Hematopoietic multipotent progenitor cell treated with erythropoietin and hydrocortisone succinate and interleukin-3 and kit ligand, for 4 days (in vitro differentiated cells): ENCODE measurements around the gene FAT2.
"Not testable (repeated sequence)": the region's sequence is repeated elsewhere in the genome, so short reads cannot be mapped to it uniquely, and the experiment has no call there.

ENCODE experiments used
- DNase-seq: peaks from one replicate; pipeline ENCODE4 v3.0.0-alpha.2; 2015

FAT2 gene

DNA sequence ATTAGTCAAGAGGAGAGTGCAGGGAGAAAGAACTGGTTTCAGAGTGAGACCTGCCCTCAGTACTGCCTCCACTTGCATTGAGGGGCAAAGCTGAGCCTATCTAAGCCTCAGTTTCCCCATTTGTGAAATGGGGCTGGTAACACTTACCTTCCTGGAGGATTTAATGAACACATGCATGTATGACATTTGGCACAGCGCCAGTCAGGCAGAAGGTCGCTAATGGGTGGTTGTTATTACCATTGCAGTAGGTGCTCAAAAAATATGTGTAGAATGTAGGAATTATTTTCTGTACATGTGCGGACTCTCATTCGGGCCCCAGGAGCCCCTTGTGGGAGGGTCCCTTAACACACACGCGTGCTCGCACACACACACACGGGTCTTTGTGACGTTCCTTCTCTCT is 10.9 kb downstream of the FAT2 start:
- no peak for DNase-seq

- not testable (repeated sequence) for DNase-seq
Observed at GRCh38 chr5:151579146-151579545, 12.0 kb downstream of the FAT2 start.

DNA sequence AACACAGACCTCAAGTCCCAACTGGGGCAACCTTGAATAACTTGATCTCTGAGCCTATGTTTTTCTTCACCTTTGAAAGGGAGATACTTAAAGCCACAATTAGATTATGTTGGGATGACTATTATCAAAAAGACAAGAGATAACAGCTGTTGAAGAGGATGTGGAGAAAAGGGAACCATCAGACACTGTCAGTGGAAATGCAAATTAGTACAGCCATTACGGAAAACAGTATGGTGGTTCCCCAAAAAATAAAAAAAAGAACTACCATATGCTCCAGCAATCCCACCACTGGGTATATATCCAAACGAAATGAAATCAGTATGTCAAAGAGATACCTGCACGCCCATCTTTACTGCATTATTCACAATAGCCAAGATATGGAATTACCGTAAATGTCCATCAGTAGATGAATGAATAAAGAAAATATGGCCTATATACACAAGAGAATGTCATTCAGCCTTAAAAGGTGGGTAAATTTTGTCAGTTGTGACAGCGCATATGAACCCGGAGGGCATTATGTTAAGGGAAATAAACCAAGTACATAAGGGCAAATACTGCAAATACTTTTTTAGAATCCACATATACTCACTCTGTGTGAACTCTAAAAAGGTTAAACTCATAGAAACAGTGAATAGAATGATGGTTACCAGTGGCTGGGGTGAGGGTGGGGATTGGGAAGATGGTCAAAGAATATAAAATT is 12.7 kb downstream of the FAT2 start:
- DNase-seq, result no peak

- peak; percentile 75 for DNase-seq
Observed at GRCh38 chr5:151577566-151577965, 13.6 kb downstream of the FAT2 start.

DNA sequence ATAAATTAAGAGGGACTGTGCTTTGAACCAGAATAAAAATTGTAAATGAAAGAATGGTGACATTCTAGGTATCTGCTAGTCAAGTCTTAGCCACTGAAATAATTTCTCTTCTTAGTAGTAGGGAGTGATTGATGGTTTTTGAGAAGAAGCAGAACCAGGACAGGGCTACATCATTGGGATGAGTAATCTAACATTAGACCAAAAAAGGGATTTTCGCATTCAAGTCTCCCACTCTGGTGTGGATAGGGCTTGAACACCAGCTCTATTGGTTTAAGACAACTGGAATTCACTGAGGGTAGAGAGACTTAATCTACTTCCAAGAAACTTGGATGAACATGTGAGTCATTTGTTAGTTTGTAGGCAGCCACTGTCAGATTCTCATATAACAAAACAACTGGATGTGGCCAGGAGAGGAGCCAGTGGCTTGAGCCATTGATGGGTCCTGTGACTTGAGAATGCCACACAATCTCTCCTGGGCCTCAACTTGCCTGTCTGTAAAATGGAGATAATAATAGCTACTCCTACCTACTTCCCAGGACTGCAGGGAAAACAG is 16.6 kb downstream of the FAT2 start:
- DNase-seq, result no peak

GRCh38 chr5:151572657-151573368 is 18.3 kb downstream of the FAT2 start:
- no peak for DNase-seq

DNA sequence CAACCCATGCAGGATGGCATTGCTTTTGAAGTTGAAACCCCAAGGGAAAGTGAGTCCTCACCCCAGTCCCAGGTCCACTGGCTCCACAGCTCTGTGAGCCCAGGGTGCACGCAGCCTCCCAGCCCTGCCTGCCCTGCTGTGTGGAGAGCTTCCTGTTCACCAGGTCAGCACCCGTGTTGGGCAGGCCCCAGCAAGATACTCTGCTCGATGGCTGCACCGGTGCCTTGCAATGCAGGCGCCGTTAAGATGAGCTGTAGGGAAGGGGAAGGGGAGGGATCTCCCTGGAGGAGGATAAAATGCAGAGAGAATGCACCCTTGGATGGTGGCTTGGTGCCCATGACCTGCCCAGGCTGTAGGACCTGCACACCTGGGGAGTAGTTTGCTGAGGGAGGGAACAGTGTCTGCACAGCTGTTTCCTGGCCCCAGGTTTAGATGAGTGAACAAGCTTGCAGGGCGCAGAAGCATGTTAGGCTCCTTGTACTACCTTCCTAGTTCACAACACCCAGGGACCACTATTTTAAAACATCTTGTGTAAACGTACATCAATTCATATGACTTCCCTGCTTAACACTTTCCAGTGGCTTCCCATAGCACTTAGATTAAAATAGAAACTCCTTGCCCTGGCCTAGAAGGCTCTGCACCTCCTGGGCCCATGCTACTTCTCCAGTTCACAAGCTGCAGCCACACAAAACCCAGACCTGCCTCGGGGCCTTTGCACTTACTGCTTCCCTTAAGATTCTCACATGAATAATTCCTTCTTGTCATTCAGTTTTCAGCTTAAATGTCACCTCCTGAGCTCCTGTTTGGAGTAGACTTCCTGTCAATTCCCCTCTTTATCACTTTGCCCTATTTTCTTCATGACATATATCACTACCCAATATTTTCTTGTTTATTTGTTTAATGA is 19.6 kb downstream of the FAT2 start:
- no peak for DNase-seq

- no peak for DNase-seq
Observed at GRCh38 chr5:151570512-151571269, 20.4 kb downstream of the FAT2 start.

DNA sequence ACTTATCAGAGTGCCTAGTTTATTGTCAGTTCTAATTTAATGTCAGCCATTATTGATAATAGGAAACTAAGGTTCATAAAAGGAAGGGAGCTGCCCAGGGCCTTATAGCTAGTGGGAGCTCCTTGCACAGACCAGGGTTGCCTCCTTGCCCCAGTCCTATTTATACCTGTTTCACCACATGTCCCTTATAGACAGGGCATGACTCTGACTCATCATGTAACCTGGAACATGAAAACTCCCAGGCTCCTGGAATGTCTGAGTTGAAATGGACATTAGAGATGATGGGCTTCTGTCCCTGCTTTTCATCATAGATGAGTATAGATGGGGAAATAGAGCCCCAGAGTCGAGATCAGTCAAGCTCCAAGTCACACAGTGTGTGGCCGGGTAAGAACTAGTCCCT is 21.1 kb downstream of the FAT2 start:
- no peak for DNase-seq

- peak; percentile 24 for DNase-seq
Observed at GRCh38 chr5:151569132-151570046, 21.7 kb downstream of the FAT2 start.

- DNase-seq, result no peak
Observed at GRCh38 chr5:151568036-151568435, 23.1 kb downstream of the FAT2 start.

DNA sequence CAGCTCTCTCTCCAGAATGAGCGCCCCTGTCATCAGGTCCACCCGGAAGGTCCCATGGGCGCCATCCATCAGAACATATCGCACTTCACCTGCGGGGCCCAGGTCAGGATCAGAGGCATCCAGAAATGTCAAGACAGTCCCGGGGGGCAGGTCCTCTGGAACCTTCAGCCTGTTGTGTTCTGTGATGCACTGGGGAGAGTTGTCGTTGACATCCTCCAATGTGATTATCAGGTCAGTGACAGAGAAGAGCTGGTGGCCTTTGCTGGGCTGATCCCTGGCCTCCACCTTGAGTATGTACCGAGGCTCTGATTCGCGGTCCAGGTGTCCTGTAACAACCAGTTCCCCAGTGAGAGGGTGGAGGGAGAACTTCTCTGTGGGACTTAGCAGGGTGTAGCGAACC is 25.2 kb downstream of the FAT2 start:
- no peak for DNase-seq

- DNase-seq, result no peak
Observed at GRCh38 chr5:151562019-151562707, 29.0 kb downstream of the FAT2 start.

DNA sequence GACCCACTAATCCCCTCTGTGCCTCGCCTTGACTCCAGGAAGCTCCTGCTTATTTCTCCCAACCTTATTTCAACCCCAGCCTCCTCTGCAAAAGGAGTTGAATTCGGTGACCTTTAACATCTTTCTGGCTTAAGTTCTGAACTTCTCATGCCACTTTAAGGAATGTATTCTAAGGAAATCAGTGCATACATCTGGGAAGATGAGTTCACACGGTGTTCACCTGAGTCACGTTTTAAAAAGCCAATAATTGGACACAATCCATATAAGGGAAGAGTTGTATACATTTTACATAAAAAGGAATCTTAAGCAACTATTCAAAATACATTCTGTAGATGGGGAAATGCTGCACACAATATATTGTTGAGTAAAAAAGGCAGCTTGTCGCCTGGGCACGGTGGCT is 33.2 kb downstream of the FAT2 start:
- DNase-seq, result no peak

DNA sequence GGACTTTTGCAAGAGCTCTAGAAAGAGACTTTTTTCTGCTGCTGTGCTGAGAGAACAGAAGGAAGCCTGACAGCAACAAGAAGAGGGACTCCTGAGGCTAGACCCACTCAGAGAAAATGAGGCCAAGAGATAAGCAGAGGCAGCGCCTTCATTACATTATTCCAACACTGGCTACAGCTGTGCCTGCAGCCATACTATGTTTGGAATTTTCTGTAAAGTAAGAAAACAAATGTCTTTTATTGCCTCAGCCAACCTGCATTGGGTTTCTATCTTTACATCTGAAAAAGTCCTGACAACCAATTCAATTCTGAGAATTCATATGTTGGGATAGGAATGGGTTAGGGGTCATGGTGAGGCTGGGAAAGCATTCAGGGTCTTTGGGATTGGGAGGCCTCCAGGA is 33.7 kb downstream of the FAT2 start:
- no peak for DNase-seq

GRCh38 chr5:151556806-151557205 is 34.3 kb downstream of the FAT2 start:
- DNase-seq, result no peak

DNA sequence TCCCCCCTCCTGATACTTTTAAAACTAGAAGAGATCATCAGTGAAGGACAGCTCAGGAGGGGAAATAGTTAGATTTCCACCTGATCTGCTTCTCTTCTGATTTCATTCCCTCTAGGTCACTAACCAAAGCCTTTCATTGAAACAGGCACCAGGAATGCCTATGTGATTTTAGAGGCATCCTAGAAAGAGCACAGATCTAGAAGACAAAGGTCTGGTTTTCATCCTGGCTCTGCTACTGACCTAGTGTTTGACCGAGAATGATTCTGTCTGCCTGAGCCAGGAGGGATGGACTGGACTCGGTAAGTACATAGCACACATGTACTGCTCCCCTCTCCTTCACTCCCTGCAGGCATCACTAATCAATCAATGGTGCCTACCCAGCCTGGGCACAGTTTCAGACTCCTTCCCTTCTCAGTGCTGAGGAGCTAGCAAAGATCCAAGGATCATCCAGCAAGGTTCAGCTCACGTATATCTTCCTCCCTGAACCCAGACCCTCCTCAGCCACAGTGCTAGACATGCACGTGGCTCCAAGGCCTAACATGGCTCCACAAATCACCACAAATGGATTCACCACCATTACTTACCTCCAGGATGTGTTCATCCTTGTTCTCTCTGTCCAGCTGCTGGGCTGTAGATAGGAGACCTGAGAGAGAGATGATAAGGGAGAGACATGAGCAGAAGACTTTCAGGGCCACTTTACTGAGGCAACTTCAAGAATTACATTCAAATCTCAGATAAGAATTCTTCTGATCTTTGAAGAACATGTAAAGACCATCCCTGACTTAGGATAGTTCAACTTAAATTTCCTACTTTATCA is 35.2 kb downstream of the FAT2 start:
- DNase-seq, result peak; percentile 36

DNA sequence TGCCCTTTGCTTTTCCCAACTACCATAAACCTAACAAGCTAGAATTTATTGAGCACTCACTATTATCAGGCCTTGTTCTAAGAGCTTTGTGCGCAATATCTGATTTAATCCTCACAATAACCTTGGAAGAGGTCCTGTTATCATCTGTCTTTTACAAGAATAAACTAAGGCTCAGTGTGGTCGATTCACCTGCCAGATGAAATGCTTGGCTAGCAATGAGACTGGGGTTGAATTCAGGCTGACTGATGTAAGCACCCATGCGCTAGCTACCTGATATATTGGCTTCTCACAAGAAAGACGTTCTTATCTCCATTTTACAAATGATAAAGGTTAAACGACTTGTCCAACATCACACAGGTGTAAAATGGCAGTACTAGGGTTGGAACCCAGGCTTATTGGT is 37.4 kb downstream of the FAT2 start:
- DNase-seq, result no peak

- DNase-seq, result no peak
Observed at GRCh38 chr5:151553130-151553670, 37.9 kb downstream of the FAT2 start.

- DNase-seq, result no peak
Observed at GRCh38 chr5:151551985-151552384, 39.1 kb downstream of the FAT2 start.
